Measurements from ENCODE around the gene SNORC. TPM values are rescaled to one million over a fixed set of nuclear protein-coding genes. Genes with fewer than 3 reads are reported as not detected.

Gene SNORC
- total and polyA plus RNA-seq, 2 of the 13 experiments (the other 11 are each of a cell fraction or from before 2014, with no cell fraction given), result 59.1 to 86.1 TPM

DNA sequence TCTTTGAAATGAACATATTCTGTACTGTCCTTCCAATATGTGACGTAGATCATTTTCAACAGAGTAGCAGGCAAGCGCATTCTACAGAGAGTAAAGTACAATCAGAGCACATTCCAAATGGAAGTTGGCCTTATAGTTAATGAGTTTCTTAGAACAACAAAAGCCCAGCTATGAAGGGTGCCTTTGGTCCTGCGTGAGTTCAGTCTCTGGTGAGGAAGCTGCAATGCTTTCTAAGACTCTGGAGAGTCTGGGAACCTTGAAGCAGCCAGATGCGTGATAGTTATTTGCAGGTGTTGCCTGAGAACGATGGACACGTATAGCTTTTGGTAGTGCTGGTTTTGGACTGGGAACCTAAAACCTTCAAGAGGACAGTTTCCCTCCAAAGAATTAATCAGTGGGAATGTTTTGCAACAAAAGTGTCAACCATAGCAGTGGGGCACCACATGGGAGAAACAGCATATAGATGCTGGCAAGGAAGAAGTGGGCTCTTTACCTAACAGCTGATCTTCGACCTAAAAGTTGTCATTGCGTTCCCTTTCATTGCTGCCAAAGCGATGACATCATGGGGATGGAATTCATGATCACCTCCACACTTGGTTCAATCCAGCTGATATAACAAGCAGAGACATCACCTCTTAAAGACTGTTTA is 9.3 kb upstream of the SNORC start (continued):
- TF ChIP-seq, protein P1, sequence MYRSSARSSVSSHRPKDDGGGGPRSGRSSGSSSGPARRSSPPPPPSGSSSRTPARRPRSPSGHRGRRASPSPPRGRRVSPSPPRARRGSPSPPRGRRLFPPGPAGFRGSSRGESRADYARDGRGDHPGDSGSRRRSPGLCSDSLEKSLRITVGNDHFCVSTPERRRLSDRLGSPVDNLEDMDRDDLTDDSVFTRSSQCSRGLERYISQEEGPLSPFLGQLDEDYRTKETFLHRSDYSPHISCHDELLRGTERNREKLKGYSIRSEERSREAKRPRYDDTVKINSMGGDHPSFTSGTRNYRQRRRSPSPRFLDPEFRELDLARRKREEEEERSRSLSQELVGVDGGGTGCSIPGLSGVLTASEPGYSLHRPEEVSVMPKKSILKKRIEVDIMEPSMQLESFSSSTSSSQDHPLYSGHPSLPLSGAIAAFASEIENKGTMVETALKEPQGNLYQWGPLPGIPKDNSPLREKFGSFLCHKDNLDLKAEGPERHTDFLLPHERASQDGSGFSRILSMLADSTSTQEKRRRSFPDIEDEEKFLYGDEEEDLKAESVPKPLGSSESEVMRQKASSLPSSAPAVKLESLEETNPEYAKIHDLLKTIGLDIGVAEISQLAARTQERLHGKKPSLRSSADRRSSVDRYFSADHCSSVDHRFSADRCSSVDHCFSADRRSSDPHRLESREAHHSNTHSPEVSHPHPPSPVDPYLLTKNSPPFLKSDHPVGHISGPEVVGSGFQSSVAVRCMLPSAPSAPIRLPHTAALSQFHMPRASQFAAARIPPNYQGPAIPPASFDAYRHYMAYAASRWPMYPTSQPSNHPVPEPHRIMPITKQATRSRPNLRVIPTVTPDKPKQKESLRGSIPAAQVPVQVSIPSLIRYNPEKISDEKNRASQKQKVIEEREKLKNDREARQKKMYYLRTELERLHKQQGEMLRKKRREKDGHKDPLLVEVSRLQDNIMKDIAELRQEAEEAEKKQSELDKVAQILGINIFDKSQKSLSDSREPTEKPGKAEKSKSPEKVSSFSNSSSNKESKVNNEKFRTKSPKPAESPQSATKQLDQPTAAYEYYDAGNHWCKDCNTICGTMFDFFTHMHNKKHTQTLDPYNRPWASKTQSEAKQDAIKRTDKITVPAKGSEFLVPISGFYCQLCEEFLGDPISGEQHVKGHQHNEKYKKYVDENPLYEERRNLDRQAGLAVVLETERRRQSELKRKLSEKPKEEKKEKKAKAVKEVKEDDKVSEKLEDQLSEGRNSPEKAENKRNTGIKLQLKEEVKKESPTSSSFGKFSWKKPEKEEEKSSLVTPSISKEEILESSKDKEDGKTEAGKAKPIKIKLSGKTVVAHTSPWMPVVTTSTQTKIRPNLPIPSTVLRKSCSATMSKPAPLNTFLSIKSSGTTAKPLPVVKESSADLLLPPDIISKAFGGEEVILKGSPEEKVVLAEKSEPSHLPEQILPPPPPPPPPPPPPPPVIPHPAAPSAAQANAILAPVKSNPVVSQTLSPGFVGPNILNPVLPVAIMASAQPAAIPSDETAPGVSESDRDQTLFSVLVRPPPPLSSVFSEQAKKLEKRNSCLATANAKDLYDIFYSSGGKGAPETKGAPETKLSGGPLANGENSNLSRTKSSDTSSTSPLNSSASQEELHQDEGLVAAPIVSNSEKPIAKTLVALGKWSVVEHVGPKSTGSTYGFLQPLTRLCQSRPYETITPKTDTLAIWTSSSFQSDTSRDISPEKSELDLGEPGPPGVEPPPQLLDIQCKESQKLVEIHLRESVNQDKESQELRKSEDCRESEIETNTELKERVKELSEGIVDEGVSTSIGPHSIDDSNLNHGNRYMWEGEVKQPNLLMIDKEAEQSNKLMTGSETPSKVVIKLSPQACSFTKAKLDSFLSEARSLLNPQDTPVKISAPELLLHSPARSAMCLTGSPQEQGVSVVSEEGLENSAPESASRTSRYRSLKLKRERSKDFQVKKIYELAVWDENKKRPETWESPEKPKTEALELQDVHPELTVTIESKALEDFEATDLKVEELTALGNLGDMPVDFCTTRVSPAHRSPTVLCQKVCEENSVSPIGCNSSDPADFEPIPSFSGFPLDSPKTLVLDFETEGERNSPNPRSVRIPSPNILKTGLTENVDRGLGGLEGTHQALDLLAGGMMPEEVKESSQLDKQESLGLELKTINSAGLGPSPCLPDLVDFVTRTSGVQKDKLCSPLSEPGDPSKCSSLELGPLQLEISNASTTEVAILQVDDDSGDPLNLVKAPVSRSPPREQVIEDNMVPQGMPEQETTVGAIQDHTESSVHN (CRISPR knock-in tag; IDR thresholded peaks at IDR 0.05), result 0 out of 2 replicates have a peak, but pooled peaks have one; percentile 84
- 0 out of 2 replicates have a peak, but pooled peaks have one; percentile 59 for TF ChIP-seq RARG (CRISPR knock-in tag; IDR thresholded peaks at IDR 0.05; ENCODE audit: low read depth)
- peak; percentile 6; the same call in 1 of the 2 replicates for TF ChIP-seq FOXK2 (IDR thresholded peaks at IDR 0.05)
- TF ChIP-seq ZNF136 (CRISPR knock-in tag; IDR thresholded peaks at IDR 0.05; ENCODE audit: low read depth), result peak; percentile 92; the same call in 1 of the 2 replicates
- peak; percentile 68 for TF ChIP-seq GATAD2A (CRISPR knock-in tag; IDR thresholded peaks at IDR 0.05)
- no peak for TF ChIP-seq CCDC6 (CRISPR knock-in tag; IDR thresholded peaks at IDR 0.05)
- no peak; the same call in 1 of the 2 replicates for TF ChIP-seq SNAI1 (CRISPR knock-in tag; IDR thresholded peaks at IDR 0.05; ENCODE audit: borderline replicate concordance)
- 0 out of 2 replicates have a peak, but pooled peaks have one; percentile 53 for TF ChIP-seq ZSCAN30 (CRISPR knock-in tag; IDR thresholded peaks at IDR 0.05)
- no peak for TF ChIP-seq SOX6 (IDR thresholded peaks at IDR 0.05)
- peak; percentile 80 for TF ChIP-seq SOX6 (CRISPR knock-in tag; IDR thresholded peaks at IDR 0.05)
- TF ChIP-seq, protein P2, sequence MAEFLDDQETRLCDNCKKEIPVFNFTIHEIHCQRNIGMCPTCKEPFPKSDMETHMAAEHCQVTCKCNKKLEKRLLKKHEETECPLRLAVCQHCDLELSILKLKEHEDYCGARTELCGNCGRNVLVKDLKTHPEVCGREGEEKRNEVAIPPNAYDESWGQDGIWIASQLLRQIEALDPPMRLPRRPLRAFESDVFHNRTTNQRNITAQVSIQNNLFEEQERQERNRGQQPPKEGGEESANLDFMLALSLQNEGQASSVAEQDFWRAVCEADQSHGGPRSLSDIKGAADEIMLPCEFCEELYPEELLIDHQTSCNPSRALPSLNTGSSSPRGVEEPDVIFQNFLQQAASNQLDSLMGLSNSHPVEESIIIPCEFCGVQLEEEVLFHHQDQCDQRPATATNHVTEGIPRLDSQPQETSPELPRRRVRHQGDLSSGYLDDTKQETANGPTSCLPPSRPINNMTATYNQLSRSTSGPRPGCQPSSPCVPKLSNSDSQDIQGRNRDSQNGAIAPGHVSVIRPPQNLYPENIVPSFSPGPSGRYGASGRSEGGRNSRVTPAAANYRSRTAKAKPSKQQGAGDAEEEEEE (CRISPR knock-in tag; IDR thresholded peaks at IDR 0.05; ENCODE audit: borderline replicate concordance), result no peak
- 0 out of 2 replicates have a peak, but pooled peaks have one; percentile 39 for TF ChIP-seq YEATS2 (CRISPR knock-in tag; IDR thresholded peaks at IDR 0.05; ENCODE audit: borderline replicate concordance)
- TF ChIP-seq, protein P3, sequence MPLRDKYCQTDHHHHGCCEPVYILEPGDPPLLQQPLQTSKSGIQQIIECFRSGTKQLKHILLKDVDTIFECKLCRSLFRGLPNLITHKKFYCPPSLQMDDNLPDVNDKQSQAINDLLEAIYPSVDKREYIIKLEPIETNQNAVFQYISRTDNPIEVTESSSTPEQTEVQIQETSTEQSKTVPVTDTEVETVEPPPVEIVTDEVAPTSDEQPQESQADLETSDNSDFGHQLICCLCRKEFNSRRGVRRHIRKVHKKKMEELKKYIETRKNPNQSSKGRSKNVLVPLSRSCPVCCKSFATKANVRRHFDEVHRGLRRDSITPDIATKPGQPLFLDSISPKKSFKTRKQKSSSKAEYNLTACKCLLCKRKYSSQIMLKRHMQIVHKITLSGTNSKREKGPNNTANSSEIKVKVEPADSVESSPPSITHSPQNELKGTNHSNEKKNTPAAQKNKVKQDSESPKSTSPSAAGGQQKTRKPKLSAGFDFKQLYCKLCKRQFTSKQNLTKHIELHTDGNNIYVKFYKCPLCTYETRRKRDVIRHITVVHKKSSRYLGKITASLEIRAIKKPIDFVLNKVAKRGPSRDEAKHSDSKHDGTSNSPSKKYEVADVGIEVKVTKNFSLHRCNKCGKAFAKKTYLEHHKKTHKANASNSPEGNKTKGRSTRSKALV (CRISPR knock-in tag; IDR thresholded peaks at IDR 0.05), result no peak
- TF ChIP-seq ZNF556 (CRISPR knock-in tag; IDR thresholded peaks at IDR 0.05; ENCODE audit: borderline replicate concordance), result peak; percentile 85; the same call in 1 of the 2 replicates
- TF ChIP-seq NFATC3 (CRISPR knock-in tag; IDR thresholded peaks at IDR 0.05), result peak; percentile 84
- peak; percentile 13 for TF ChIP-seq CEBPG (CRISPR knock-in tag; IDR thresholded peaks at IDR 0.05)
- no peak for TF ChIP-seq FOXP1 (IDR thresholded peaks at IDR 0.05)
- TF ChIP-seq FOXP1 (CRISPR knock-in tag; IDR thresholded peaks at IDR 0.05), result 0 out of 2 replicates have a peak, but pooled peaks have one; percentile 7
